Measurements from ENCODE around the gene TLE6. TPM values are rescaled to one million over a fixed set of nuclear protein-coding genes. Genes with fewer than 3 reads are reported as not detected.

Gene TLE6
- total RNA-seq, 1 experiment from 2014 or later = 1.1 TPM

DNA sequence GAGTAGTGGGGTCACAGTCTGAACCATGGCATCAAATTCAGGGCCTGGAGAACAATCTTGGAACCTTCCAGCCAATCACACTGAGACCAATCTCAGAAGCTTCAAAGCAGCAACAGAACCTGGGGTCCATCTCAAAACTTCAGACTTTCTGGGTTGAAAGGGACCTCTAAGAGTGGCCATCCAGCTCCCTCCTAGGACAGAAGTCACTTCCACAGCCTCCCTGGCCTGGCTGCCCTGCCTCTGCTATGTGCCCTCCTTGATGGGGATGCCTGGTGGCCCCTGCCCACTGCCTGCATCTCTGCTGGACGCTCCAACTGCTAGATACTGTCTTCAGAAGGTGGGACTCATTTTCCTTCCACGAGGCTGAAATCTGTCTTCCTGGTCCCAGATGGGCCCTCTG lies 49.9 kb downstream of the TLE6 start:
- H3K27ac ChIP-seq = no peak overlapping the region
- intact Hi-C loops (cut with micrococcal nuclease; ENCODE audit: unreplicated experiment) = no loop called here
- no peak overlapping the region for H3K4me3 ChIP-seq
- no peaks in the 10 kb centered on the region for H4K20me1 ChIP-seq (ENCODE audit: insufficient read depth)
- no peak overlapping the region for H2AFZ ChIP-seq
- no peaks in the 10 kb centered on the region for H3F3A ChIP-seq (ENCODE audit: insufficient read depth, low read depth)
- no peak overlapping the region for H3K4me2 ChIP-seq
- H3K9me2 ChIP-seq (ENCODE audit: insufficient read depth) = no peaks in the 10 kb centered on the region
- no peaks in the 10 kb centered on the region for H3K4me1 ChIP-seq (replicated peaks; ENCODE audit: insufficient read depth)
- no peaks in the 10 kb centered on the region for H3K27me3 ChIP-seq (ENCODE audit: insufficient read depth, low read depth)
- BruUV-seq (replicated peaks) = TSS peak; percentile 35
- H3K36me3 ChIP-seq (ENCODE audit: low read depth) = no peaks in the 10 kb centered on the region
- H3K79me2 ChIP-seq (ENCODE audit: low read depth) = no peaks in the 10 kb centered on the region
- POLR2A ChIA-PET (ENCODE audit: unreplicated experiment) = no interaction called here
- no peak for TF ChIP-seq EZH2 (IDR thresholded peaks at IDR 0.05; ENCODE audit: low read depth)
- TF ChIP-seq, protein P1, sequence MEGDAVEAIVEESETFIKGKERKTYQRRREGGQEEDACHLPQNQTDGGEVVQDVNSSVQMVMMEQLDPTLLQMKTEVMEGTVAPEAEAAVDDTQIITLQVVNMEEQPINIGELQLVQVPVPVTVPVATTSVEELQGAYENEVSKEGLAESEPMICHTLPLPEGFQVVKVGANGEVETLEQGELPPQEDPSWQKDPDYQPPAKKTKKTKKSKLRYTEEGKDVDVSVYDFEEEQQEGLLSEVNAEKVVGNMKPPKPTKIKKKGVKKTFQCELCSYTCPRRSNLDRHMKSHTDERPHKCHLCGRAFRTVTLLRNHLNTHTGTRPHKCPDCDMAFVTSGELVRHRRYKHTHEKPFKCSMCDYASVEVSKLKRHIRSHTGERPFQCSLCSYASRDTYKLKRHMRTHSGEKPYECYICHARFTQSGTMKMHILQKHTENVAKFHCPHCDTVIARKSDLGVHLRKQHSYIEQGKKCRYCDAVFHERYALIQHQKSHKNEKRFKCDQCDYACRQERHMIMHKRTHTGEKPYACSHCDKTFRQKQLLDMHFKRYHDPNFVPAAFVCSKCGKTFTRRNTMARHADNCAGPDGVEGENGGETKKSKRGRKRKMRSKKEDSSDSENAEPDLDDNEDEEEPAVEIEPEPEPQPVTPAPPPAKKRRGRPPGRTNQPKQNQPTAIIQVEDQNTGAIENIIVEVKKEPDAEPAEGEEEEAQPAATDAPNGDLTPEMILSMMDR (conservative IDR thresholded peaks at IDR 0.05) = no peak
- CTCF ChIA-PET = no interaction called here
- DNase-seq = no peak
- H3K9me3 ChIP-seq (ENCODE audit: insufficient read depth, low read depth) = no peaks in the 10 kb centered on the region

DNA sequence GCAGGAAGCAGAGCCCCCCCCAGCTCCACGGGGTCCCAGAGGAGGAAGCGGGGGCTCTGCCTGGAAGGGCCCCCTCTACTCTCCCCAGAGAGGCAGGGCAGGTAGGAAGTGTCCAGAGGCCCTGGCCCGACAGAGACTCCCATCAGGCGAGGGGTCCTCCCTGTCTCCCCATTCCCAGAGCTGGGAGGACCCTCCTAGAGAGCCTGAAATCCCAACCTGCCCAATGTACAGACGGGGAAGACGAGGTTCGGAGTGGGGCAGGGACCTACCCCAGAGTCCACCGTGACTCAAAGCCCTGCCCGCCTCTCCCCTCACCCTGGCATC lies 50.6 kb downstream of the TLE6 start:
- no peaks in the 10 kb centered on the region for H3K9me3 ChIP-seq (ENCODE audit: insufficient read depth, low read depth)
- no peaks in the 10 kb centered on the region for H3K27me3 ChIP-seq (ENCODE audit: insufficient read depth, low read depth)
- H3K4me1 ChIP-seq (replicated peaks; ENCODE audit: insufficient read depth) = no peaks in the 10 kb centered on the region
- DNase-seq = no peak
- no peaks in the 10 kb centered on the region for H3F3A ChIP-seq (ENCODE audit: insufficient read depth, low read depth)
- no TSS peak for BruUV-seq (replicated peaks)
- POLR2A ChIA-PET (ENCODE audit: unreplicated experiment) = no interaction called here
- no peaks in the 10 kb centered on the region for H3K36me3 ChIP-seq (ENCODE audit: low read depth)
- H4K20me1 ChIP-seq (ENCODE audit: insufficient read depth) = no peaks in the 10 kb centered on the region
- no peaks in the 10 kb centered on the region for H3K9me2 ChIP-seq (ENCODE audit: insufficient read depth)
- no peak for TF ChIP-seq EZH2 (IDR thresholded peaks at IDR 0.05; ENCODE audit: low read depth)
- CTCF ChIA-PET = no interaction called here
- no peak overlapping the region for H3K4me3 ChIP-seq
- intact Hi-C loops (cut with micrococcal nuclease; ENCODE audit: unreplicated experiment) = no loop called here
- H3K4me2 ChIP-seq = peak overlapping the region; percentile 84
- H2AFZ ChIP-seq = no peak overlapping the region
- no peaks in the 10 kb centered on the region for H3K79me2 ChIP-seq (ENCODE audit: low read depth)
- no peak overlapping the region for H3K27ac ChIP-seq

DNA sequence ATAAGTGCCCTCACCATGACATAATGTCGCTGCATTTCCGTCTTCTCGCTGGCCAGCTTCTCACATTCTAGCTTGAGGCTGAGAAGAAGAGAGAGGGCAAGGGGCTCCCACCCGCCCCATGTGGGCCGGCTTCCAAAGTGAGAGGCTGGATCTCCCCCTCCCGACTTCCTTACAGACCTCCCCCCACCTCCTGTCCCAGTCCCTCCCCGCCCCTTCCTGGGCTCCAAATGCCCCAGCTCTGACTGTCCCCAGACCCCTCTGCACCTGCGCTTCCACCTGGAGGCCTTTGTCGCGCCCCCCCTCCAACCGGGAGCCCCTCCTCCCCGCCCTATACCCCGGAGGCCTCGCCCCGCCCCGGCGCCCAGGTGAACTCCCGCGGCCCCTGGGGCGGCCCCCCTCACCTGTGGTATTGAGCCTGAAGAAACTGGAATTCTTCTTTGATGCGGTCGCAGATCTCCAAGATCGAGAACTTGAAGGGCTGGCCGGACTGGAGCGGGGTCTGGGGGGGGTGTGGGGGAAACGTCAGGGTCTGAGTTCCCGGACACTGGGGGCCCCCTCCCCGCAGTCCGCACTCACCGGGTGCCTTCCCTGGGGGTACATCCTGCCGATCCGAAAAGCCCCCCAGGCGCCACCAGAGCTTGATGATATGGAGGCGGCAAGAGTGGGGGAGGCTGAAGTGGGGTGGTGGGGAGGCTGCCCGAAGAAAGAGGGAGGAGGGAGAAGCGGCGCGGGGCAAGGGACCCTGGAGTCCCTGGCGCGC lies 51.1 kb downstream of the TLE6 start:
- Histone ChIP-seq H2AFZ (peak overlapping the region; percentile 71), H3K9me2 (ENCODE audit: insufficient read depth) (no peaks in the 10 kb centered on the region), H3F3A (ENCODE audit: insufficient read depth, low read depth) (no peaks in the 10 kb centered on the region), H3K27me3 (ENCODE audit: insufficient read depth, low read depth) (no peaks in the 10 kb centered on the region), H3K27ac (no peak overlapping the region), H3K36me3 (ENCODE audit: low read depth) (no peaks in the 10 kb centered on the region), H4K20me1 (ENCODE audit: insufficient read depth) (no peaks in the 10 kb centered on the region), H3K4me3 (peak overlapping the region; percentile 60), H3K9me3 (ENCODE audit: insufficient read depth, low read depth) (no peaks in the 10 kb centered on the region), H3K4me2 (peak overlapping the region; percentile 84), H3K79me2 (ENCODE audit: low read depth) (no peaks in the 10 kb centered on the region), H3K4me1 (replicated peaks; ENCODE audit: insufficient read depth) (no peaks in the 10 kb centered on the region)
- no TSS peak for BruUV-seq (replicated peaks)
- DNase-seq = peak; percentile 37 to 48
- ChIA-PET CTCF (interaction anchor here (0.5 kb wide), 1 partner anchor 78 kb away, joined by 3 read pairs; no protein-coding TSS in a partner anchor), POLR2A (ENCODE audit: unreplicated experiment) (no interaction called here)
- TF ChIP-seq, protein P1 (conservative IDR thresholded peaks at IDR 0.05) = no peak
- no peak for TF ChIP-seq EZH2 (IDR thresholded peaks at IDR 0.05; ENCODE audit: low read depth)
- intact Hi-C loops (cut with micrococcal nuclease; ENCODE audit: unreplicated experiment) = no loop called here

Data from PC-9 (cell line).